HCEC 1CT (cell line): ENCODE data around the gene FAM200B.
A peak's percentile ranks its signal among the peaks of the same experiment; 100 is the strongest.

Source experiments
- DNase-seq: peaks from one replicate; pipeline ENCODE4 v3.0.0-alpha.2; 2017

The FAM200B gene

GRCh38 chr4:15681372-15682241 is at the start of gene FAM200B:
TSS of gene FAM200B (plus strand) at chr4:15681827. CDS start at chr4:15686978, 5,151 bp downstream.
- DNase-seq: peak; percentile 92

- DNase-seq: no peak
Measured at GRCh38 chr4:15636818-15637217, 44.8 kb upstream of the FAM200B start.

GRCh38 chr4:15638418-15638817 is 43.2 kb upstream of the FAM200B start:
- DNase-seq: no peak

- no peak for DNase-seq
Measured at GRCh38 chr4:15648600-15648999, 33.0 kb upstream of the FAM200B start.

- DNase-seq: peak; percentile 42
Measured at GRCh38 chr4:15649914-15650545, 31.6 kb upstream of the FAM200B start.

GRCh38 chr4:15651676-15652075 is 30.0 kb upstream of the FAM200B start:
- DNase-seq: no peak

GRCh38 chr4:15652191-15652590 is 29.4 kb upstream of the FAM200B start:
- no peak for DNase-seq

GRCh38 chr4:15652841-15653240 is 28.8 kb upstream of the FAM200B start:
- no peak for DNase-seq

- DNase-seq: no peak
Measured at GRCh38 chr4:15653420-15653819, 28.2 kb upstream of the FAM200B start.

GRCh38 chr4:15653864-15654592 is 27.6 kb upstream of the FAM200B start:
- DNase-seq: peak; percentile 41

- DNase-seq: peak; percentile 24
Measured at GRCh38 chr4:15654593-15655222, 26.9 kb upstream of the FAM200B start.

GRCh38 chr4:15655223-15656037 is 26.2 kb upstream of the FAM200B start, which contains the start of gene FBXL5:
TSS of gene FBXL5 (minus strand) at chr4:15655357. CDS start at chr4:15655287, 70 bp downstream.
- DNase-seq: peak; percentile 75

GRCh38 chr4:15656038-15656470 is 25.6 kb upstream of the FAM200B start:
- DNase-seq: no peak

- DNase-seq: no peak
Measured at GRCh38 chr4:15657366-15657765, 24.3 kb upstream of the FAM200B start.

- DNase-seq: no peak
Measured at GRCh38 chr4:15658136-15658770, 23.4 kb upstream of the FAM200B start.

- no peak for DNase-seq
Measured at GRCh38 chr4:15658781-15659180, 22.8 kb upstream of the FAM200B start.

GRCh38 chr4:15659768-15660570 is 21.7 kb upstream of the FAM200B start:
- peak; percentile 54 for DNase-seq

GRCh38 chr4:15665753-15666365 is 15.8 kb upstream of the FAM200B start:
- DNase-seq: peak; percentile 58

GRCh38 chr4:15667006-15667405 is 14.6 kb upstream of the FAM200B start:
- DNase-seq: no peak
